Measurements from ENCODE around the gene PCCA. TPM values are rescaled to one million over a fixed set of nuclear protein-coding genes. Genes with fewer than 3 reads are reported as not detected.
"Not testable (repeated sequence)": the region's sequence is repeated elsewhere in the genome, so short reads cannot be mapped to it uniquely, and the experiment has no call there.

Gene PCCA
- total and polyA plus RNA-seq, 4 donors, result 17.7 to 37.4 (median 22.6) TPM

DNA sequence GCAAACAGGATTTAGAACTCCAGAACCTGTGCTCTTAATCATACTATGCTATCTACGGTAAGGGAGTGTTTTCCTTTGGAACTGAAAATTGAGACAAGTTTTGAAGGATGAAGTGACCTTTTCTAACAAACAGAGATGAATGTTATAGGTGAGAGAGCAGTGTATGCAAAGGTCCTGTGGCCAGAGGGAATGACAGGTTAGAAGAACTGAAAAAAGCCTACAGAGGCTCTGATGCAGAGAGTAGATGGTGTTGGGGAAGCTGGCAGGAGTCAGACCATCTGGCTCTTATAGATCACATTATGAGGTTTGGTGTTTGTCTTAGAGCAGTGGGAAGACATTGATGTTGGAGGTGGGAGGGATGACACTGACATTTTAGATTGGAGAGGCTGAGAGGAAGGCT is 2.0 kb downstream of the PCCA start:
- H3K36me3 ChIP-seq (ENCODE audit: control insufficient read depth in 1 of 2, insufficient read depth in 2 of 2, low read length in 1 of 2), result no peaks in the 10 kb centered on the region
- ATAC-seq (ENCODE audit: low FRiP score) (no peak), DNase-seq (no peak)
- H3K9me3 ChIP-seq (ENCODE audit: control insufficient read depth, low read length), result no peaks in the 10 kb centered on the region
- no peak overlapping the region for H3K27ac ChIP-seq (ENCODE audit: low read depth in 1 of 2, low read length in 2 of 2)
- intact Hi-C loops (cut with DNase I), result no loop called here
- 91% methylated on average over 1 of the region's 1 CpG for WGBS, 2 donors
- no peak overlapping the region for H3K4me3 ChIP-seq (ENCODE audit: low read length in 2 of 2)
- H3K4me1 ChIP-seq (ENCODE audit: control insufficient read depth in 1 of 2, insufficient read depth in 2 of 2, low read length in 2 of 2), result no peaks in the 10 kb centered on the region
- H3K27me3 ChIP-seq (ENCODE audit: control insufficient read depth in 1 of 2, insufficient read depth in 2 of 2, low read length in 1 of 2), result no peaks in the 10 kb centered on the region

- intact Hi-C loops (cut with DNase I), result no loop called here
- Histone ChIP-seq H3K36me3 (ENCODE audit: control insufficient read depth in 1 of 2, insufficient read depth in 2 of 2, low read length in 1 of 2) (no peaks in the 10 kb centered on the region), H3K9me3 (ENCODE audit: control insufficient read depth, low read length) (no peaks in the 10 kb centered on the region), H3K4me3 (ENCODE audit: low read length in 2 of 2) (no peak overlapping the region), H3K27me3 (ENCODE audit: control insufficient read depth in 1 of 2, insufficient read depth in 2 of 2, low read length in 1 of 2) (no peaks in the 10 kb centered on the region), H3K27ac (ENCODE audit: low read depth in 1 of 2, low read length in 2 of 2) (no peak overlapping the region), H3K4me1 (ENCODE audit: control insufficient read depth in 1 of 2, insufficient read depth in 2 of 2, low read length in 2 of 2) (no peaks in the 10 kb centered on the region)
- 93 to 98% methylated on average over 2 of the region's 2 CpGs for WGBS, 2 donors
- ATAC-seq (ENCODE audit: low FRiP score) (no peak), DNase-seq (no peak)
Observed at GRCh38 chr13:100091391-100091790, 2.5 kb downstream of the PCCA start.

DNA sequence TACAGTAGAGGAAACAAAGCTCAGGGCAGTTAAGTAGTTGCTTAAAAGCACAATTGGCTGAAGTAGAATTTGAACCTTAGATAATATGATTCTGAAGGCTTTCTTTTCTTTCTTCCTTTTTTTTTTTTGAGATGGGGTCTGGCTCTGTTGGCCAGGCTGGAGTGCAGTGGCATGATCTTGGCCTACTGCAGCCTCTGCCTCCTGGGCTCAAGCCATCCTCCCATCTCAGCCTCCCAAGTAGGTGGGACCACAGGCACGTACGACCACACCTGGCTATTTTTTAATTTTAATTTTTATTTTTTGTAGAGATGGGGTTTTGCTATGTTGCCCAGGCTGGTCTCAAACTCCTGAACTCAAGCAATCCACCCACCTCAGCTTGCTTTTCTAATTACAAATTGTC is 3.4 kb downstream of the PCCA start:
- WGBS, 2 donors, result 88 to 96% methylated on average over 2 of the region's 2 CpGs
- ATAC-seq (ENCODE audit: low FRiP score); intact Hi-C loops (cut with DNase I); H3K4me1 ChIP-seq (ENCODE audit: control insufficient read depth in 1 of 2, insufficient read depth in 2 of 2, low read length in 2 of 2); H3K27me3 ChIP-seq (ENCODE audit: control insufficient read depth in 1 of 2, insufficient read depth in 2 of 2, low read length in 1 of 2); DNase-seq; H3K9me3 ChIP-seq (ENCODE audit: control insufficient read depth, low read length); H3K36me3 ChIP-seq (ENCODE audit: control insufficient read depth in 1 of 2, insufficient read depth in 2 of 2, low read length in 1 of 2); H3K4me3 ChIP-seq (ENCODE audit: low read length in 2 of 2); H3K27ac ChIP-seq (ENCODE audit: low read depth in 1 of 2, low read length in 2 of 2): not testable (repeated sequence)

DNA sequence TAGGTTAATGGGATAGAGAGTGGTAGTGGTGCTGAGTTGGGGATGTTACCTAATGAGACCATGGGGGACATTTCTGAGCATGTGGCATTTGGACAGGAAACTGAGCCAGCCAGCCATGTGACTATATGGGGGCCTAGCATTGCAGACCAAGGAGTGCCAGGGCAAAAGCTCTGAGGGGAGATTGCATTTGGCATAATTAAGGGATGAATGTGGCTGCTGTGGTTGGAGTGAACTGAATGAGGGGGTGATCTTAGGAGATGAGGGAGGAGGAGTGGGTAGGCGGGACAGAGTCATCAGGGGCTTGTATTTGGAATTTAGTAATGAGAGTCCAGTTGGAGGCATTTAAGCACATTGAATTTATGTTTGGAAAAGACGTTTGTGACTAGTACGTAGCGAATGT is 6.6 kb downstream of the PCCA start:
- intact Hi-C loops (cut with DNase I), result no loop called here
- Histone ChIP-seq H3K4me3 (ENCODE audit: low read length in 2 of 2) (no peak overlapping the region), H3K4me1 (ENCODE audit: control insufficient read depth in 1 of 2, insufficient read depth in 2 of 2, low read length in 2 of 2) (peaks cover 3% of the 10 kb centered on the region in 2 donors), H3K27me3 (ENCODE audit: control insufficient read depth in 1 of 2, insufficient read depth in 2 of 2, low read length in 1 of 2) (no peaks in the 10 kb centered on the region), H3K27ac (ENCODE audit: low read depth in 1 of 2, low read length in 2 of 2) (no peak overlapping the region), H3K36me3 (ENCODE audit: control insufficient read depth in 1 of 2, insufficient read depth in 2 of 2, low read length in 1 of 2) (no peaks in the 10 kb centered on the region), H3K9me3 (ENCODE audit: control insufficient read depth, low read length) (no peaks in the 10 kb centered on the region)
- WGBS, 2 donors, result 90% methylated on average over 4 of the region's 4 CpGs
- ATAC-seq (ENCODE audit: low FRiP score) (no peak), DNase-seq (no peak)

- no peaks in the 10 kb centered on the region for H3K36me3 ChIP-seq (ENCODE audit: control insufficient read depth in 1 of 2, insufficient read depth in 2 of 2, low read length in 1 of 2)
- DNase-seq, result no peak
- peaks cover 3% of the 10 kb centered on the region in 2 donors for H3K4me1 ChIP-seq (ENCODE audit: control insufficient read depth in 1 of 2, insufficient read depth in 2 of 2, low read length in 2 of 2)
- H3K9me3 ChIP-seq (ENCODE audit: control insufficient read depth, low read length), result no peaks in the 10 kb centered on the region
- no peak overlapping the region for H3K4me3 ChIP-seq (ENCODE audit: low read length in 2 of 2)
- H3K27me3 ChIP-seq (ENCODE audit: control insufficient read depth in 1 of 2, insufficient read depth in 2 of 2, low read length in 1 of 2), result no peaks in the 10 kb centered on the region
- WGBS, 2 donors, result 97 to 99% methylated on average over 7 of the region's 7 CpGs
- no peak for ATAC-seq (ENCODE audit: low FRiP score)
- H3K27ac ChIP-seq (ENCODE audit: low read depth in 1 of 2, low read length in 2 of 2), result no peak overlapping the region
- intact Hi-C loops (cut with DNase I), result no loop called here
Observed at GRCh38 chr13:100096526-100096925, 7.6 kb downstream of the PCCA start.

GRCh38 chr13:100097821-100098220 is 8.9 kb downstream of the PCCA start:
- Histone ChIP-seq H3K36me3 (ENCODE audit: control insufficient read depth in 1 of 2, insufficient read depth in 2 of 2, low read length in 1 of 2) (no peaks in the 10 kb centered on the region), H3K27ac (ENCODE audit: low read depth in 1 of 2, low read length in 2 of 2) (no peak overlapping the region), H3K4me1 (ENCODE audit: control insufficient read depth in 1 of 2, insufficient read depth in 2 of 2, low read length in 2 of 2) (peaks cover 3% of the 10 kb centered on the region in 2 donors), H3K4me3 (ENCODE audit: low read length in 2 of 2) (no peak overlapping the region), H3K9me3 (ENCODE audit: control insufficient read depth, low read length) (no peaks in the 10 kb centered on the region), H3K27me3 (ENCODE audit: control insufficient read depth in 1 of 2, insufficient read depth in 2 of 2, low read length in 1 of 2) (no peaks in the 10 kb centered on the region)
- no peak for DNase-seq
- intact Hi-C loops (cut with DNase I), result no loop called here
- WGBS, 2 donors, result 97 to 100% methylated on average over 1 of the region's 1 CpG
- ATAC-seq (ENCODE audit: low FRiP score), result no peak

GRCh38 chr13:100098445-100099116 is 9.7 kb downstream of the PCCA start:
- Histone ChIP-seq H3K4me1 (ENCODE audit: control insufficient read depth in 1 of 2, insufficient read depth in 2 of 2, low read length in 2 of 2) (peaks cover 3% of the 10 kb centered on the region in 2 donors), H3K27me3 (ENCODE audit: control insufficient read depth in 1 of 2, insufficient read depth in 2 of 2, low read length in 1 of 2) (no peaks in the 10 kb centered on the region), H3K4me3 (ENCODE audit: low read length in 2 of 2) (no peak overlapping the region), H3K9me3 (ENCODE audit: control insufficient read depth, low read length) (no peaks in the 10 kb centered on the region), H3K36me3 (ENCODE audit: control insufficient read depth in 1 of 2, insufficient read depth in 2 of 2, low read length in 1 of 2) (no peaks in the 10 kb centered on the region), H3K27ac (ENCODE audit: low read depth in 1 of 2, low read length in 2 of 2) (no peak overlapping the region)
- intact Hi-C loops (cut with DNase I), result no loop called here
- no peak for ATAC-seq (ENCODE audit: low FRiP score)
- WGBS, 2 donors, result 97 to 98% methylated on average over 6 of the region's 6 CpGs
- no peak for DNase-seq

DNA sequence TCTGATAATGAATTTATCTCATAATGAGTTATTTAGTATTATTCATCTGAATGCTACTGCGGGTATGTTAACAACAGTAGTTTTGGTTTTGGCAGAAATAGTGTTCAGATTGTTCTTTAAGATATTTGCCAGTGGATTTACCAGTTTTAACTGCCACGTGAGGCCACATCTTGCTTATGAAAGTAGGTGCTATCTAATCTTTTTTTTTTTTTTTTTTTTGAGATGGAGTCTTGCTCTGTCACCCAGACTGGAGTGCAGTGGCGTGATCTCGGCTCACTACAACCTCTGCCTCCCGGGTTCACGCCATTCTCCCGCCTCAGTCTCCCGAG is 10.2 kb downstream of the PCCA start:
- H3K36me3 ChIP-seq (ENCODE audit: control insufficient read depth in 1 of 2, insufficient read depth in 2 of 2, low read length in 1 of 2); DNase-seq; ATAC-seq (ENCODE audit: low FRiP score); H3K4me3 ChIP-seq (ENCODE audit: low read length in 2 of 2); H3K9me3 ChIP-seq (ENCODE audit: control insufficient read depth, low read length); H3K27me3 ChIP-seq (ENCODE audit: control insufficient read depth in 1 of 2, insufficient read depth in 2 of 2, low read length in 1 of 2); H3K4me1 ChIP-seq (ENCODE audit: control insufficient read depth in 1 of 2, insufficient read depth in 2 of 2, low read length in 2 of 2); H3K27ac ChIP-seq (ENCODE audit: low read depth in 1 of 2, low read length in 2 of 2); intact Hi-C loops (cut with DNase I): not testable (repeated sequence)
- 92 to 95% methylated on average over 8 of the region's 8 CpGs for WGBS, 2 donors

DNA sequence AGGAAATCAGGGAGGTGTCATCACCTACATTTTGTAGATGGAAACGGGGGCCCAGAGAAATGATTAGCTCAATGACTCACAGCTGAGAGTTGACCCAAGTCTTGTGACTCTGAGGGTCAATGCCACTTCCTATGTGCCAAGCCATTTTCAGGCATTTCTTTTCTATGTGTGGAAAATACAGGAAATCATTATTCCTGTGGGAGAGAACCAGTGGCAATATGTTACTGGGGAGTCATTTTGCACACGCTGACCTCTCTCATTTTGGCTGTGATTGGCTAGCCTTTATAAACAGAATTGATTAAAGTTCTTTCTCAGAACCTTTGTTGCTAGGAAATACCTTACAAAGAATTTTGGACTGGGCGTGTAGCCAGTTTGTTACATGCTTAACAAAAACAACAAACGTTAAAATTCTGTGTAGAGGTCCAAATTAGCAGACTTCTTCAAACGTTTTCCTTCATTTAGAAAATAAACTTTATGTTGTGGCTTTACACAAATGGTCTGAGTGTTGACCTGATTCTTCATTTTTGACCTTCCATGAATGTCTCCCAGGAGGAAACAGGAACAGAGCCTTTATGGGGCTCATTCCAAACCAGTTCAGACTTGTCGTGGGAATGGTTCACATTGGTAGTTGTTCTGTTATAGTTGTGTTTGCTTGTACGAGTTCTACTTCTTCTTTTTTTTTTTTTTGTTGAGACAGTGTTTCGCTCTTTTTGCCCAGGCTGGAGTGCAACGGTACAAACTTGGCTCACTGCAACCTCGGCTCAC is 11.4 kb downstream of the PCCA start:
- no peak overlapping the region for H3K27ac ChIP-seq (ENCODE audit: low read depth in 1 of 2, low read length in 2 of 2)
- WGBS, 2 donors, result 21 to 26% methylated on average over 10 of the region's 10 CpGs
- no peaks in the 10 kb centered on the region for H3K9me3 ChIP-seq (ENCODE audit: control insufficient read depth, low read length)
- DNase-seq, result no peak
- no peak overlapping the region for H3K4me3 ChIP-seq (ENCODE audit: low read length in 2 of 2)
- no peaks in the 10 kb centered on the region for H3K27me3 ChIP-seq (ENCODE audit: control insufficient read depth in 1 of 2, insufficient read depth in 2 of 2, low read length in 1 of 2)
- intact Hi-C loops (cut with DNase I), result no loop called here
- peak; percentile 57 for ATAC-seq (ENCODE audit: low FRiP score)
- H3K36me3 ChIP-seq (ENCODE audit: control insufficient read depth in 1 of 2, insufficient read depth in 2 of 2, low read length in 1 of 2), result no peaks in the 10 kb centered on the region
- peaks cover 3% of the 10 kb centered on the region in 2 donors for H3K4me1 ChIP-seq (ENCODE audit: control insufficient read depth in 1 of 2, insufficient read depth in 2 of 2, low read length in 2 of 2)

All from aorta (tissue), 5 donors.